Measurements from ENCODE around the gene HES5.
"Not testable (repeated sequence)": the region's sequence is repeated elsewhere in the genome, so short reads cannot be mapped to it uniquely, and the experiment has no call there.

The HES5 gene

DNA sequence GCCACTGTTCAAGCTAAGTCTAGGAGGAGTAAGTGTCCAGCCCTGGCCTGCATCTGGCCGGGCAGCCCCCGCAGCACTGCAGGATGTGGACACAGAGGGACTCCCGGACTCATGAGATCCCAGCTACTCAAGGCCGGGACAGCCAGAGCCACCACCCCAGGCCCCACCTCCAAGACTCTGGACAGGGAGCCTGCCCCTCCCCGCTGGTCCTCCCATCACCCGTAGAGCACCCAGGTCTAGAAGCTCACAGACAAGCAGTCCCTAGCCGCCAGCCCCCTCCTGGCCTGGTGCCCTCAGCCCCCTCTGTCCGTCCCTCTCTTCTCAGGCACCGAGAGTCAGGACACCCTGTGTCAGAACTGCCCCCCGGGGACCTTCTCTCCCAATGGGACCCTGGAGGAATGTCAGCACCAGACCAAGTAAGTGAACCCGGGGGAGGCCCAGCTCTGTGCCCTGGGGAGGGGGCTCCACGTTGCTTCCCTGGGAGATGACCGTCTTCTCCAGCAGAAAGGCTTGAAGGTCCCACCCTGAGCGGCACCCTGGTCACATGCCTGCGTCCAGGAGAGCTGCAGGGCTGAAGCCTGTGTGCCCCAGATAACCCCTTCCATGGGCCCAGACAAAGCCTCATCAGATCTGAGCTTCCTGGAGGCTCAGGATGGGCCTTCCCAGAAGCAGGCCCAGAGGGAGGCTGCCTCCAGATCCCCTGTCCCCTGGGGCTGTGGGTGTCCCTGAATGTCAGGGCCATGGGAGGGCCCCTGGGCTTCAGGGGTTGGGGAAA, 30.4 kb upstream of the HES5 start:
- no peak for DNase-seq

GRCh38 chr1:2559509-2560298, 29.6 kb upstream of the HES5 start:
- no peak for DNase-seq

DNA sequence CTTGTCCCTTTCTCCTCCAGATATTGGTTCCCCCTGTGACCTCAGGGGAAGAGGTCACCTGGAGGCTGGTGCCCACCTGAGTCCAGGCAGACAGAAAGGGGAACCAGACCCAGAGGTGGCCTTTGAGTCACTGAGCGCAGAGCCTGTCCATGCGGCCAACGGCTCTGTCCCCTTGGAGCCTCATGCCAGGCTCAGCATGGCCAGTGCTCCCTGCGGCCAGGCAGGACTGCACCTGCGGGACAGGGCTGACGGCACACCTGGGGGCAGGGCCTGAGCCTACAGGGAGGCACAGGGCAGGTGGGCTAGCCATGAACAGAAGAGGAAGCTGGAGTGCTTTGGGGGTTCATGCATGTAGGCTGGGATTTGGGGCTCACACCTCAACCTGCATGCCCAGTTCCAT, 28.8 kb upstream of the HES5 start:
- no peak for DNase-seq

- no peak for DNase-seq
Observed at GRCh38 chr1:2558420-2558819, 28.4 kb upstream of the HES5 start.

- DNase-seq: no peak
Observed at GRCh38 chr1:2557482-2558400, 27.7 kb upstream of the HES5 start.

DNA sequence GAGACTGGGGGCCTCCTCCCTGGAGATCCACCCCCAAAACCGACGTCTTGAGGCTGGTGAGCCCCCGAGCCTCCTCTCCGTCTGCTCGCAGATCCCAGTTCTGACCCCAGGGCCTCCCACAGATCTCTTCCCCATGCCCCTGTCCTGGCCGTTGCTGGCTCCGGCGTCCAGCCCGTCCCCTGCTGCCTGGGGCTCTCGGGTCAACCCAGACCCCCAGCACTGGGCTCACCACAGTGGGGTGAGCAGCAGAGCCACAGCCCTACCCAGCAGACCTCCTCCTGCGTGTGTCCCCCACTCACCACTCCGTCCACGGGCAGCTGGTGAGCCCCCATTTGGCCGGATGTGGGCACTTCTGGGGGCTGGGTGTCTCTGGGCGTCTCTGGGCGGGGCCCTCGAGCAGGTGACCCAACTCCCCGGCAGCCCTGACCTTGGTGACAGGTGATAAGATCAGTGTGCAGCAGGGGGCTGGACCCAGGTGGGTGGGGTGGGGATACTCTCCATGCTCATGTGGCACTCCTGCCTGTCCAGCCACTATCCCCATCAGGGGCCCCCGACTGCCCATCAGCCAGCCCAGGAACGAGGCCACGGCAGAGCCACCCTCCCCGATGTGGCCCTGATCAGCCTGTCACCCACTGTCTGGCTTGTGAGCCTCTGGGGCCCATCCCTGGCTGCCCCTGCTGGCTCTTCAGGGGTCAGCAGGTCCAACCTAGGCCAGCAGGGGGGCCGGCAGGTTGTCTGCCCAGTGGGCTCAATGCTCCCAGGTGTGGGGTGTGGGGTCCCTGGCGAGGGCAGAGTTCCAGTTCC, 26.8 kb upstream of the HES5 start:
- DNase-seq: peak; percentile 64

DNA sequence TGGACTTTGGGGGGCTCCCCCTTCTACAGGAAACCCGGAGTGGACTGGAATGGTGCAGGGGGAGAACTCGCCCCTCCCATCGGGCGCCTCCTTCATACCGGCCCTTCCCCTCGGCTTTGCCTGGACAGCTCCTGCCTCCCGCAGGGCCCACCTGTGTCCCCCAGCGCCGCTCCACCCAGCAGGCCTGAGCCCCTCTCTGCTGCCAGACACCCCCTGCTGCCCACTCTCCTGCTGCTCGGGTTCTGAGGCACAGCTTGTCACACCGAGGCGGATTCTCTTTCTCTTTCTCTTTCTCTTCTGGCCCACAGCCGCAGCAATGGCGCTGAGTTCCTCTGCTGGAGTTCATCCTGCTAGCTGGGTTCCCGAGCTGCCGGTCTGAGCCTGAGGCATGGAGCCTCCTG, 26.2 kb upstream of the HES5 start, which contains the start of gene TNFRSF14:
Gene TNFRSF14 (plus strand): TSS at position 95 of the 401 bp plus-strand sequence. CDS start 294 bp downstream, at position 389.
- peak; percentile 83 for DNase-seq

DNA sequence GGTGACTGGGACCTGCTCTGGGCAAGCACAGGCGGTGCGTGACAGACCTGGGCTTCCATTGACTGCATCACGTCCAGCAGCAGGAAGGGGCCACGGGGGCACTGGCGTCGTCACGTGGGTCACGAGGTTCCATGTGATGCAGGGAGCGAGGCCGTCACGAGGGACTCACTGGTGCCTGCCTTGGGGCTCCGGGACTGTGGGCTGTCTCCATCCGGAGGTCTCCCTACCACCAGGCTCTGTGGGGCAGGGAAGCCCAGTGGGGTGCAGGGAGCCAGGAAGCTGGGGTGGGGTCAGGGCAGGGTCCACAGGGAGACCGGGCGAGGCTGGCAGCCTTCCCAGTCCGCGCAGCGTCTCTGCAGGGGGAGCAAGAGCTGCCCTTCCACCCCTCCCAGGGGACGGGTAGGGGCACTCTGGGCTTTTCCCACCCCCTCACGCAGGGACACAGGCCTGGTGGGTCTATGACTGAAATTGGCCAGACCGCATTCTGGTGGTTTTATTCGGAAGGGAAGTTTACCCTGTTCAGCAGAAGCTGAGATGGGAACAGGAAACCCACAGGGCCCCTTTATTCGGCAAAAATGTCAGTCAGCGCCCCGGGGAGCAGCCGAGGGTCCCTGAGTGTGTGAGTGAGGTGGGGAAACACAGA, 25.7 kb upstream of the HES5 start:
- DNase-seq: peak; percentile 77

DNA sequence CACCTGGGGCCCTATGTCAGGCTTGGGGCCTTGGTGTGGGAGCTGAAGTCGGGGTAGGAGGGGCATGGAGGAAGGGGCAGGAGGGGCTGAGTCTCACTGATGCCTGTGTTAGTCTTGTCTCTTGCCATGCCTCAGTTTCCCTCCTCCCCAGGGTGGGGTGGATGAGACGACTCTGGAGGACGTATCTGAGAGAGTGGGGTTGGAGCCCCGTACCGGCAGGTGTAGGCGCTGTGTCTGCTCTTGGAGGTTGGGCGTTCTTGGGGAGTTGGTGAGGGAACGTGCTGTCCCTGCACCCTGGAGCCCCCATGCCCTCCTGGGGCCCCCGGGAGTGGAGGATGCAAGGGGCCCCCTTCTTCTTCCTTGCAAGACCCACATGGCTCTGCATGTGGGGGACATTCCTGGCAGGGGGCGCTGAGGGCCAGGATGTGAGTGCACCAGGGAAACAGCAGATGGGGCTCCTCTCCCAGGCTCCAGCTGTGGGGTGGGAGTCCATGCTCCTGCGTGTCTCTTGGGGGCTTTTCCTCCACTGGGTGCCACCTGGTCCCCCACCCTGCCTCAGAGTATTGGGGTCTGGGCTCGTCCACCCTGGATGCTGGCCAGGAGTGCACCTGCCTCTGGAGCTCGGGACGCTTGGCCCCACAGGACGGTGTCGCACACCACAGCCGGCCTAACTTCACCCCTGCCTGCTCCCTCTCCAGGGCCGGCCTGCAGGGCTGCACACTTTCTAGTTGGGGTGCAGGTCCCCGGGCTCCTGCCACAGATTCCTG, 24.7 kb upstream of the HES5 start:
- DNase-seq: peak; percentile 59

DNA sequence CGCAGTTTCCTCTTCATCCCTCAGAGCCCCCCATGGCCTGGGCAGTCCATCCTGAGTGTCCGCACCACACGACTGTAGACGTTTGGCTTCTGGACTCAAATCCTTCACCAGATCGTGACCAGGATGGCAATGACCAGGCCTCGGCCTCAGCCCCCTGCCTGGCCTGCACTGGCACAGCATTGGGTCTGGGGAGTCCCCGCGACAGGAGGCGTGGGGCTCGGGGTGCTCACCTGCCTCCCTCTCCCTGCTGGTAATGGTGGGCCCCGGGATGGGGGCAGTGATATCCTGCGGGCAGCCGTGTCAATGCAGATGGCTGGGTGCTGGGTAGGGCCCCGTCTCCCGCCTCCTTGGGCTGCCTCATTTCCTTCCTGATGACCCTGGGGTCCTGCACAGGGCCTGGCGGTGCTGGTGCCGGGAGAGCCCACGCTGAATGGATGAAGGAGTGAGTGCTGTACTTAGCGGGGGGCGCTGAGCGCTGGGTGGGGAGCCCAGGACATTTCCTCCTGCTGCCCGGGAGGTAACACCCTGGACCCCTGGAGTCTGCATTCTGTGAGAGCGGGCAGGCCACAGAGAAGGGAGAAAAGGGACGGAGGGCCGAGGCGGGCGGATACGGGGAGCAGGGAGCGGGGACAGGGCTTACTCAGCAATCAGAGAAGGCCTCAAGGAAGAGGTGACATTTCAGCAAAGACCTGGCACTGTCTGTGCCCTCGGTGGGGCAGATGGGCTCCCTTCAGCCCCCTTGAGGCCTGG, 24.0 kb upstream of the HES5 start:
- no peak for DNase-seq

GRCh38 chr1:2553076-2553475, 23.0 kb upstream of the HES5 start:
- DNase-seq: not testable (repeated sequence)

DNA sequence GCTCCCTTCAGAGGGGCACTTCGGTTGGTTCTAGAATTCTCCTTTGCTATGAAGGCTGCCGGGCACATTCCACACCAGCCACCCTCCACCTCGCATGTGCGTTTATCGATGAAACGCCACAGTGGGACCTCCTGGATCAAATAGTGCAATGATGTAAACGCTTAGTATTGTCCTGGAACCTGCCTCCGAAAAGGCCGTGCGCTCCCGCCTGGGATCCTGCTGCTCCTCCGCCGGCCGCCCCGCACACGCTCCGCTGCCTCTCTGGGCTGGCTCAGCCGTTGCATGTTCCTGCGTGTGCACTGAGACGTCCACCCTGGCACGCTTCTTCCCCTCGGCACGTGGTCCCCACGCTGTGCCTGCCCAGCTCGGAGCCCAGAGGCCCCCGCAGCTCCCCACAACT, 22.1 kb upstream of the HES5 start:
- no peak for DNase-seq

GRCh38 chr1:2551544-2551943, 21.5 kb upstream of the HES5 start:
- not testable (repeated sequence) for DNase-seq

DNA sequence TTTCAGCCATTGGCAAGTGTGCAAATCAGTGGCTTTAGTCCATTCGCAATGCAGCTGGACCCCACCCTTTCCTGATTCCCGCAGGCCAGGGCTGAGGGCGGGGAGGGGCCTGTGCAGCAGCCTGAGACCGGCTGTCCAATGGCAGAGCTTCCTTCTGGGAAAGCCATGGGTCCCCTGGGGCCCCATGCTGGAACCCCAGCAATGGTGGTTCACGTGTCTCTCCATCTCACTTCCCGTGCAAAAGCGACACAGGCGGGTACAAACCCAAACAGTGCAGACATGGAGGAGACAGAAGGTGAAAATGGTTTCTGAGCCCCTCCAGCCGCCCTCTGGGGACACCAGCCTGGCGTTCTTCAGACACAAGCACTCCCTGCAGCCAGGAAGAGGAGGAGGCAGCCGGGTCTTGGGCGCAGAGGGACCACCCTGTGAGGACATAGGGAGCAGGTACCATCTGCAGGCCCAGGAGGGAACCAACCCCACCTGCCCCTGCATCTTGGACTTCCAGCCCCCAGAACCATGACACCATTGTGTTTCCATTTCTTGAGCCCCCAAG, 20.3 kb upstream of the HES5 start:
- DNase-seq: not testable (repeated sequence)

- not testable (repeated sequence) for DNase-seq
Observed at GRCh38 chr1:2549367-2550029, 19.4 kb upstream of the HES5 start.

- DNase-seq: peak; percentile 89
Observed at GRCh38 chr1:2548068-2548589, 18.1 kb upstream of the HES5 start.

GRCh38 chr1:2547210-2548067, 17.4 kb upstream of the HES5 start:
- peak; percentile 58 for DNase-seq
